Measurements from ENCODE around the gene IGFBP1.
A peak's percentile ranks its signal among the peaks of the same experiment; 100 is the strongest.
"Not testable (repeated sequence)": the region's sequence is repeated elsewhere in the genome, so short reads cannot be mapped to it uniquely, and the experiment has no call there.

IGFBP1 gene

DNA sequence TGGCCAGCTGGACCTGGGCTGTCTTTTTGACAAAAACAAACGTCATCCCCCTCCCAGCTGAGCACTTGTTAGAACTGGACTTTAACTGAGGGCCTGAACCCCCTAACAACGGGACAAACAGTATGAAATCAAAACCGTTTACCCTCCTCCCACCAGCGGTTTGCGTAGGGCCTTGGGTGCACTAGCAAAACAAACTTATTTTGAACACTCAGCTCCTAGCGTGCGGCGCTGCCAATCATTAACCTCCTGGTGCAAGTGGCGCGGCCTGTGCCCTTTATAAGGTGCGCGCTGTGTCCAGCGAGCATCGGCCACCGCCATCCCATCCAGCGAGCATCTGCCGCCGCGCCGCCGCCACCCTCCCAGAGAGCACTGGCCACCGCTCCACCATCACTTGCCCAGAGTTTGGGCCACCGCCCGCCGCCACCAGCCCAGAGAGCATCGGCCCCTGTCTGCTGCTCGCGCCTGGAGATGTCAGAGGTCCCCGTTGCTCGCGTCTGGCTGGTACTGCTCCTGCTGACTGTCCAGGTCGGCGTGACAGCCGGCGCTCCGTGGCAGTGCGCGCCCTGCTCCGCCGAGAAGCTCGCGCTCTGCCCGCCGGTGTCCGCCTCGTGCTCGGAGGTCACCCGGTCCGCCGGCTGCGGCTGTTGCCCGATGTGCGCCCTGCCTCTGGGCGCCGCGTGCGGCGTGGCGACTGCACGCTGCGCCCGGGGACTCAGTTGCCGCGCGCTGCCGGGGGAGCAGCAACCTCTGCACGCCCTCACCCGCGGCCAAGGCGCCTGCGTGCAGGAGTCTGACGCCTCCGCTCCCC lies at the start of gene IGFBP1:
IGFBP1 (plus strand) TSS at position 304 of the 808 bp plus-strand sequence; CDS start at position 469, 165 bp downstream.
- H3K9me3 Mint-ChIP-seq, result no peaks in the 10 kb centered on the region
- H3K36me3 Mint-ChIP-seq (ENCODE audit: low read depth), result no peaks in the 10 kb centered on the region
- H3K4me3 Mint-ChIP-seq, result peak within 1 kb of the TSS; percentile 43
- no peak for DNase-seq
- H3K27ac Mint-ChIP-seq, result no peak within 1 kb of the TSS
- peaks cover 3% of the 10 kb centered on the region for H3K4me1 Mint-ChIP-seq (ENCODE audit: low read depth)
- peaks cover 76% of the 10 kb centered on the region for H3K27me3 Mint-ChIP-seq

DNA sequence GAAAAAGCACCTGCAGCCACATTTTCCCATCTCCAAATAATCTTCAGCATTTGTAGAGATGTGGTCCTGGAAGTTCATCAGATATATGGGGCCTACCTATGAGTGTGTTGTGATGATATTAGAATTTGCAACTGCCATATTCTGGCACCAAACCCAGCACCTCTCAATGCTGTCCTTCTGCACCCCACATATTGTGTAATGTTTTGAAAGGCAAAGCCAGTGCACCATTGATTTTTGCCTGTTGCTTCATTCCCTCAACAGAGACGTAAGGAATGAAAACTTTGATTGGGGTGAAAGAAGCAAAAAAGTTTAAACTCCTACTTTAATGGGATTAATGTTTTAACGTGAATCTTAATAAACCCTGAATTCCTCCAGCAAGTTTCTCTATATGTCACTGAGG lies 49.4 kb upstream of the IGFBP1 start:
- not testable (repeated sequence) for H3K4me3 Mint-ChIP-seq, H3K9me3 Mint-ChIP-seq

DNA sequence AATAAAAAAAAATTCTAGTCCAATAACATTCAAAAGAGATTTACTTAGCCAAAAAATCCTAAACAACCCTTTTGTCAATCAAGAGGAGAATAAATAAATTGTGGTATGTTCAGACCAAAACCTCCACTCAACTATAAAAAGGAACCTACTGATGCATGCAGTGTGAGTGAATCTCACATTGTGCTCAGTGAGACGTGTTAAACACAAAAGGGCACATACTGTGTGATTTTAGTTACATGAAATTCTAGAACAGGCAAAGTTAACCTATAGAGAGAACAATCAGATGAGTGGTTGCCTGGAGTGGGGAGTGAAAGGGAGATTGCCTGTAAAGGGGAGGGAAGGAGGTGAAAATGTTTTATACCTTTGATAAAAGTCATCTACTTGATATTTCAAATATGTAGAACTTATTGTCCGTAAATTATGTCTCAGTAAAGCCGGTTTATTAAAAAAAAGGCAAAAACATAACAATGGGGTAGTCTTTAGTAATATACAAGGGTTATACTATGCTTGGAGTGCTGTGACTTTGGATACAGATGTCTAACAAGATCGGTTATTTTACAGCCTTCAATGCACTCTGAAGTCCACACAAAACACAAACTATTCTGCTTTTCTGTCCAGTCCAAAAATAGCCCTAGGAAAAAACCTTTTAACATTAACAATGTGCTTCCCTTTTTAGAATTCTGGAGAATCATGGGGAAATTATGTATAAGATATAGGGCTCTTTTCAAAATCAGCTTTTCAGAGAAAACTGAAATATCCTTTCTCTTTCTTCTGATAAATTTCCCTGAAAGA lies 46.2 kb upstream of the IGFBP1 start:
- H3K27me3 Mint-ChIP-seq; H3K27ac Mint-ChIP-seq; DNase-seq; H3K4me3 Mint-ChIP-seq; H3K4me1 Mint-ChIP-seq (ENCODE audit: low read depth); H3K36me3 Mint-ChIP-seq (ENCODE audit: low read depth); H3K9me3 Mint-ChIP-seq: not testable (repeated sequence)

More for the DNA sequence above, 49.4 kb upstream of the IGFBP1 start:
- not testable (repeated sequence) for H3K36me3 Mint-ChIP-seq (ENCODE audit: low read depth); H3K4me1 Mint-ChIP-seq (ENCODE audit: low read depth); H3K27me3 Mint-ChIP-seq; DNase-seq; H3K27ac Mint-ChIP-seq

DNA sequence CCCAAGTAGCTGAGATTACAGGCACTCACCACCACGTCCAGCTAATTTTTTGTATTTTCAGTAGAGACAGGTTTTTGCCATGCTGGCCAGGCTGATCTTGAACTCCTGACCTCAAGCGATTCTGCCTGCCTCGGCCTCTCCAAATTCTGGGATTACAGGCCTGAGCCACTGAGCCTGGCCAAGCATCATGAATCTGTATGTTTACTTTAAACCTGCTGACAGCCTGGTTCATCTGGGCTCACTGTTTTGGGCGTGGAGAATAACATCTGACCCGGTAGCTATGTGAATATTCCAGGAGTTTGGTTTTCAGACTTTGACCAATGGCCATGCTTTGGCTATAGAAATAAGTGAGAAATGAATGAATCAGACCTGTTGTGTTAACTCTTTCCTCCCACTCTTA lies 41.8 kb upstream of the IGFBP1 start:
- H3K27ac Mint-ChIP-seq; H3K4me3 Mint-ChIP-seq; H3K4me1 Mint-ChIP-seq (ENCODE audit: low read depth); H3K27me3 Mint-ChIP-seq; H3K36me3 Mint-ChIP-seq (ENCODE audit: low read depth); DNase-seq; H3K9me3 Mint-ChIP-seq: not testable (repeated sequence)

DNA sequence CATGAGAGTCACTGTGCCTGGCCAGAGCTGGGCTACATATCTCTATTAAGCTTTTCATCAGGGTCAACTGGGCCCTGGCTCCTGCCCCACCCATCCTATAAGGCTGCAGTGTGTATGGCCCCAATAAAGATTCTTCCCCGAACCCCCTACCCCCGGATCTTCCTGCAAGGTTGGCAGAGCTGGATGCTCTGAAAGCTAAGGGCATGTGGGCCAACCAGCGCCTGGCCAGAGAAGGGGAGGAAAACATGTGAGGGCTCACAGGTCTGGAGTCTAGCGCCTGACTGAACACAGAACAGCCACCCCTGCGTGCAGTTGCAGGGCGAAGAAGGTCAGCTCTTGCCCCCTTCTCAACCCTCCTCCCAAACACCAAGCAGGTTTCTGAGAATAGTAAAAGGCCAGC lies 39.6 kb upstream of the IGFBP1 start:
- not testable (repeated sequence) for H3K4me3 Mint-ChIP-seq; H3K4me1 Mint-ChIP-seq (ENCODE audit: low read depth); H3K27ac Mint-ChIP-seq; H3K9me3 Mint-ChIP-seq; DNase-seq; H3K36me3 Mint-ChIP-seq (ENCODE audit: low read depth)
- peaks cover 10% of the 10 kb centered on the region for H3K27me3 Mint-ChIP-seq

DNA sequence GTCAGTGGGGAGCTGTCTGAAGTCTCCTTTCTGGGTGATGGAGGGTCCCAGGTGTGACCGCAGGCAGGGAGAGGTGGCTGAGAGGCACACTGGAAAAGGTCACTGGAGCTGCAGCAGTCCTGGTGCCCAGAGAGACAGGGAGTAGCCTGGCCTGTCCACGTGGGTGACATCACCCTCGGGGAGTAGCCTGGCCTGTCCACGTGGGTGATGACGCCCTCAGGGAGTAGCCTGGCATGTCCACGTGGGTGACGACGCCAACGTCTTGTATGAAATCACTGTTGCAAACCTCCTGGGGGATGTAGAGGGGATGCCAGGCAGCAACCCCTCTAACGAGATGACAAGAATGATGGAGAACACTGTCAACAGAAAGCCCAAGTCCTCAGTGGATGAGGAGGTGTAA lies 35.3 kb upstream of the IGFBP1 start:
- H3K27me3 Mint-ChIP-seq, result peaks cover 17% of the 10 kb centered on the region
- not testable (repeated sequence) for H3K27ac Mint-ChIP-seq; DNase-seq; H3K4me1 Mint-ChIP-seq (ENCODE audit: low read depth); H3K36me3 Mint-ChIP-seq (ENCODE audit: low read depth); H3K4me3 Mint-ChIP-seq; H3K9me3 Mint-ChIP-seq

DNA sequence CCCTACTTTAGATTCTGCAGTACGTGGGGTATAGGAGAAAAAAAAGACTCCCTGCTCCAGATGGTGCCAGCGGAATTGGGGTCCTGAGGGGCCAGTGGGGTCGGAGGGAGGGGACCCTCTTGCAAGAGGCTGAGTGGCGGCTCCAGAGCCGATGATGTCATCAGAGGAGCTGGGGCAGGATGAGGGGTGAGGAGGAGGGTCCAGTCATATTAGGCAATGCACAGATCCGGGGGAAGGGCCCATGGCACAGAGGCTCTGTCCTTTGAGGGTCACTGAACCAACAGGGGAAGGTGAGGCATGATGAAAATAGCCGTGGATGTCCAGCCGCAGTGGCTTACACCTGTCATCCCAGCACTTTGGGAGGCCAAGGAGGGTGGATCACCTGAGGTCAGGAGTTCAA lies 34.8 kb upstream of the IGFBP1 start:
- not testable (repeated sequence) for H3K36me3 Mint-ChIP-seq (ENCODE audit: low read depth); H3K4me3 Mint-ChIP-seq; H3K9me3 Mint-ChIP-seq; DNase-seq; H3K27ac Mint-ChIP-seq; H3K4me1 Mint-ChIP-seq (ENCODE audit: low read depth)
- peaks cover 17% of the 10 kb centered on the region for H3K27me3 Mint-ChIP-seq

DNA sequence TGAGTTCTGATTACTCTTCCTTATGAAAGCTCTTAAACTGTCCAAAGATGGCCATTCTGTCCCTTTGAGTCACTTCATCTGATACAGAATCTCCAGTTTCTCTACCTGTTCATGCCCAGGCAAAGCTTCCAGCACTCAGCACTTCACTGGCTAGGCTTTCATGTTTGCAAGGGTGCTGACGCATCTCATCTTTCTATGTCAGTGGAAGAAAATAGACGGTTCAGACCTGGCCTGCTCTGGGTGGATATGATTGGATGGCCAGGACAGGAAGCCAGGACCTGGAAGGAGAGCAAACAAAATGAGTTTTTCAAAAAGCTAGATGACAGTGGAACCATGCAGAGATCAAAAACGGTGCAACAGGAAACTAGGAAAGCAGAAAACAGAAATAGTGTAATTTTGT lies 32.6 kb upstream of the IGFBP1 start:
- not testable (repeated sequence) for H3K9me3 Mint-ChIP-seq; H3K27ac Mint-ChIP-seq; H3K4me3 Mint-ChIP-seq; H3K4me1 Mint-ChIP-seq (ENCODE audit: low read depth); DNase-seq; H3K36me3 Mint-ChIP-seq (ENCODE audit: low read depth)
- H3K27me3 Mint-ChIP-seq, result peaks cover 27% of the 10 kb centered on the region

DNA sequence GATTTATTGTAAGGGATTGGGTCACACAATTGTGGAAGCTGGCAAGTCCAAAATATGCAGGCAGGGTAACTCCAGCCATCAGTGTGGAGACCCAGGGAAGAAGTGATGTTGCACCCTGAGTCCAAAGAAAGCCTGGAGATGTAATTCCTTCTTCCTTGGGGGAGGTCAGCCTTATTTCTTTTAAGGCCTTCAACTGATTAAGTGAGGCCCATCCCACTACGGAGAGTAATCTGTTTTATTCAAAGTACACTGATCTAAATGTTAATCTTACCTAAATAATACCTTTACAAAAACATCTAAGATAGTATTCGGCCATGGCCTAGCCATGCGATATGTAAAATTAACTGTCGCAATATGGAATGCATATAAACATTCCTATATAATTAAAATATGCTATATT lies 31.4 kb upstream of the IGFBP1 start:
- not testable (repeated sequence) for H3K4me1 Mint-ChIP-seq (ENCODE audit: low read depth); H3K36me3 Mint-ChIP-seq (ENCODE audit: low read depth); H3K4me3 Mint-ChIP-seq; H3K27ac Mint-ChIP-seq; H3K9me3 Mint-ChIP-seq; DNase-seq
- peaks cover 35% of the 10 kb centered on the region for H3K27me3 Mint-ChIP-seq

DNA sequence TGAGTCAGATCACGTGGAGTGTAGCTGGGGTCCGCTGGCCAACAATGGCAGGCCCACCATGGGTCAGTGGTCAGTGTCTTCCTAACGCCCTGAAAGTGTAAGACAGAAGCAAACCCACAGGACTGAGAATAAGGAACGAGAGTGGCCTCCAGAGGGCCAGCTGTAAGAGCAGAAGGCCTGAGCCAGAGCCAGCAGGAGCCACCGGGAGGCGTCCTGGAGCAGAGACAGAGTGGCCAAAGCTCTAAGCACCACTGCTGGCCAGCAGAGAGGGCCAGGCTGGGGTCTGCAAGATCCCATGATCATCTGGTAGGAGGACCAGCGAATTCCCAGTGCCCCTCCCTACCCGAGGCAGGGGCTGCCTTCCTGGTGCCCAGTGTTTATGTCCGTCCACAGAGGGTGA lies 24.6 kb upstream of the IGFBP1 start:
- DNase-seq, result no peak
- Mint-ChIP-seq H3K27ac (no peak overlapping the region), H3K36me3 (ENCODE audit: low read depth) (no peaks in the 10 kb centered on the region), H3K4me1 (ENCODE audit: low read depth) (no peaks in the 10 kb centered on the region), H3K27me3 (peaks cover 35% of the 10 kb centered on the region), H3K4me3 (no peak overlapping the region), H3K9me3 (no peaks in the 10 kb centered on the region)

DNA sequence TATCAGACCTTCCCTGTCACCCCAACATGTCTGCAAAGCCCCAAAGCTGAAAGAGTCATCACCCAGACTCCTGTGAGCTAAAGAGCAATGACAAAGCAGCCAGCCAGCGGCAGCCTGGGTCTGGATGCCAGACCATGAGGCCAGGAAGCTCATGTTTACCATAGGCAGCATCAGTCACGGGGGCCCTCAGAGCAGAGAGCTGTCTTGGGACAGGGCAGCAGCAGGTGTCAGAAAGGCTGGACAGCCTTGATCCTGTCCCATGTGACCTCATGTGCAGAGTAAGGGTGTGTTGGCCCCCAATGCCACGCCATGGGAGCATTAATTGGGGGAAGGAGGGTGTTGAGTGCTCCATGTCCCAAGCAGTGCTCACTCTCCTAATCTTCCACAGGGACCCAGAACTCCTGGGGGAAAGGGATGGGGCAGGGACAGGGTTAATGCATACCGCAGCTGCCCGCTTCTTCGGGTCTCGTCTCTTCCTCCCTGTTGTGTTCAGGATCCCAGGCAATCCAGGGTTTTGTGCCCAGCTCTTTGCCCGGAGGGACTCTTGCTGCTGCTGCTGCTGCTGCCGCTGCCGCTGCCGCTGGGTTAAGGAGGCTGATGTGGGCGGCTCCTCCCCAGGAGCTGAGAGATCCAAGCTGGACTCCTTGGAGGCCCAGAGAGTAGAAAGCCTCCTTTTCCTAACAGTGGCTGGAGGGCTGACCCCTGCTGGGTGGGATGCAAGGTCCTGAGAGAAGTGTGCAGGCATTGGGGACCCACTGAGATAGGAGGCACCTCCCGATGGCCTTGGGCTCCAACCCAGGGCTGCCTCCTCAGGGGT lies 22.5 kb upstream of the IGFBP1 start:
- H3K9me3 Mint-ChIP-seq, result no peaks in the 10 kb centered on the region
- no peak for DNase-seq
- H3K36me3 Mint-ChIP-seq (ENCODE audit: low read depth), result no peaks in the 10 kb centered on the region
- H3K4me1 Mint-ChIP-seq (ENCODE audit: low read depth), result no peaks in the 10 kb centered on the region
- H3K27ac Mint-ChIP-seq, result no peak overlapping the region
- no peak overlapping the region for H3K4me3 Mint-ChIP-seq
- H3K27me3 Mint-ChIP-seq, result peaks cover 29% of the 10 kb centered on the region

DNA sequence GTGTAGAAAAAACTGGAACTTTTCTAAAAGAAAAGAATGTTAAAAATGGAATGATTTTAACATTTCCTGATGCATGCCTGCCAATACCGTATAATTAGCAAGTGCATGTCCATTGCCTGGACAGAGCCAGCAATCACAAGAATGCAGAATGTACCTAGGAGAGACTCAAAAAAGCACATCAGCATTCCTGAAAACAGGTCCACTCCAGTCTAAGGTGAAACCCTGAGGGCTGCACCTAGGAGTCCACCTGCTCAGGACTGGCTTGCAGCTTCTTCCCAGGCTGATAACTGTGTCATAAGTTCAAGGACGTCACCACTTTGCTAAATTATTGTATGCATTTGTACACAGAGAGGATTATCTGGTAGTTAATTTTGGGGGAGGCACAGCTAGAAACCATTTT lies 20.8 kb upstream of the IGFBP1 start:
- DNase-seq, result no peak
- no peak overlapping the region for H3K27ac Mint-ChIP-seq

DNA sequence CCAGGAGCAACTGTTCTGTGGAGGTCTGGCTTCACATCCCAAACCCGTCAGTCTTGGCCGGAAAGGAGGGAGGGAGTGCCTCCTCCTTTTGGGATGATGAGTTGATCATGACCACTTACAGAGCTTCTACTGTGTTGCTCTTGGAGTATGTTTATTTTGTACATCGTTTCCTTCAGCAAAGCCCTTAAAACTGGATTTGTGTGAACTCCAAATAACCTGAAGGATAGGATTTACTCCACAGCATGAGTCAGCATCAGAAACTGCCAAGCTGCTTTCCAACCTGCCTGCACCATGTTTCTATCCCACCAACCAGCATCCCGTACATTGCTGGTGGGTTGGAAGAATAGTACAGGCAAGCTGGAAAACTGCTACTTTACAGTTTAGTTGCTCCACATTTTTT lies 18.9 kb upstream of the IGFBP1 start:
- Mint-ChIP-seq H3K4me3 (no peak overlapping the region), H3K9me3 (no peaks in the 10 kb centered on the region), H3K27me3 (peaks cover 14% of the 10 kb centered on the region), H3K4me1 (ENCODE audit: low read depth) (no peaks in the 10 kb centered on the region), H3K27ac (no peak overlapping the region), H3K36me3 (ENCODE audit: low read depth) (no peaks in the 10 kb centered on the region)
- no peak for DNase-seq

More for the DNA sequence above, 20.8 kb upstream of the IGFBP1 start:
- Mint-ChIP-seq H3K27me3 (peaks cover 25% of the 10 kb centered on the region), H3K4me3 (no peak overlapping the region), H3K36me3 (ENCODE audit: low read depth) (no peaks in the 10 kb centered on the region), H3K9me3 (no peaks in the 10 kb centered on the region), H3K4me1 (ENCODE audit: low read depth) (no peaks in the 10 kb centered on the region)

DNA sequence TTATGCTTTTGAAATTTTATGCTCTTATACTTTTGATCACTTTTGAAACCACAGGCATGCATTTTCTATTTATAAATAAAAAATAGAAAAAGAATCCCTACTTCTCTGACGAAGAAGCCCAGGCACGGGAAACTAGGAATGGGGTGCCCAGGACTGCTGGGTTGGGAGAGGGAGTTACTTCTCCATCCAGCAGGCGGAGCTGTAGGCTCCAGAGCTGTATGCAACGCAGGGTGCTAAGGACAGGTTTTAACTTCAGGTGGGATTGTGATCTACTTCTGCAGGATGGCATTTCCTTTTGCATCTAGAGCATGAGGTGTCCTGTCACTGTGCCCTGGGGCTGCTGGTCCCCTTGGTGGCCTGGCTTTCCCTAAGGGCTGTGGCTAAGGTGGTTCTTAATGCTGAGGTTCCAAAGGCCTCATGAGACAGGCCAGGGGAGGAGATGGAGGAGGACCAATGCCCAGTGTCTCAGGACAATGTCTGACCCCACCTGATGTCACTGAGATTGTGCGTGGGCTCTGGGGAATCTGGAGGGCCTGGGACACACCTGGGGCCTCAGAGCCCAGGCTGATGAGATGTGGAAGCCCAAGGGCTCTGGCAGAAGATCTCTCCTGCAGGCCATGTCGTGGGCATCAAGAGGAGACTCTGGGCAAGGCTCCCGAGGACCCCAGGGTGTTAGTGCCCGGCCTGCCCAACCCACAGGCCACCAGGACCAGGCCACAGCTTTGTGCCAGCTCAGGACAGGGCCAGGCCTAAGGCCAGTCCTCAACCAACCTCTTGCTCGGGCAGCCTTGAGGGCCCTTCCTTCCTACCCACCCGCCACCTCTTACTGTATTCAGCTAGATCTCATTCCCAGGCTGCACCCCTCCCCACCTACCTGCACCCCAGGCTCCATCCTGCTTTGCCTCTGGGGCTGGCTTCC lies 15.9 kb upstream of the IGFBP1 start:
- Mint-ChIP-seq H3K27ac (no peak overlapping the region), H3K4me1 (ENCODE audit: low read depth) (no peaks in the 10 kb centered on the region), H3K4me3 (no peak overlapping the region), H3K27me3 (peaks cover 12% of the 10 kb centered on the region), H3K36me3 (ENCODE audit: low read depth) (no peaks in the 10 kb centered on the region), H3K9me3 (peaks cover 4% of the 10 kb centered on the region)
- DNase-seq, result no peak
